ENCODE measurements around the gene C1orf232.

C1orf232 gene

DNA sequence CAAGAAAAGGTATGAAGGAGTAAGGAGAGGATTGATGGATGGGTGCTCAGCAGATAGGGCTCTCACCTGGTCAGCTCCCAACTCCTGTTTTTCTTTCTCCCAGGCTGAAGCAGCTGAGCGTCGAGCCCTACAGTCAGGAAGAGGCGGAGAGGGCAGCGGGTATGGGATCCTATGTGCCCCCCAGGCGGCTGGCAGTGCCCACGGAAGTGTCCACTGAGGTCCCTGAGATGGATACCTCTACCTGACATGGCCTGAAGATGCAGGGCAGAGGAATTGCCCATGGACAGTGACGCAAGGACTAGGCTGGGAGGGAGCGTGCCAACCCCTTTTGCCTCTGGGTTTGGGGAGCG lies 1.7 kb upstream of the C1orf232 start:
- H3K4me1 ChIP-seq (ENCODE audit: insufficient read depth, low read length): peaks cover 30% of the 10 kb centered on the region
- peak overlapping the region; percentile 76 for H2AFZ ChIP-seq (ENCODE audit: low read depth, low read length)
- peaks cover 2% of the 10 kb centered on the region for H3K27me3 ChIP-seq (ENCODE audit: insufficient read depth, low read length)
- peaks cover 3% of the 10 kb centered on the region for H3K36me3 ChIP-seq (ENCODE audit: insufficient read depth, low read length)
- H3K9me3 ChIP-seq (ENCODE audit: low read length): no peaks in the 10 kb centered on the region
- H3K4me3 ChIP-seq (ENCODE audit: low read length): peak overlapping the region; percentile 64

DNA sequence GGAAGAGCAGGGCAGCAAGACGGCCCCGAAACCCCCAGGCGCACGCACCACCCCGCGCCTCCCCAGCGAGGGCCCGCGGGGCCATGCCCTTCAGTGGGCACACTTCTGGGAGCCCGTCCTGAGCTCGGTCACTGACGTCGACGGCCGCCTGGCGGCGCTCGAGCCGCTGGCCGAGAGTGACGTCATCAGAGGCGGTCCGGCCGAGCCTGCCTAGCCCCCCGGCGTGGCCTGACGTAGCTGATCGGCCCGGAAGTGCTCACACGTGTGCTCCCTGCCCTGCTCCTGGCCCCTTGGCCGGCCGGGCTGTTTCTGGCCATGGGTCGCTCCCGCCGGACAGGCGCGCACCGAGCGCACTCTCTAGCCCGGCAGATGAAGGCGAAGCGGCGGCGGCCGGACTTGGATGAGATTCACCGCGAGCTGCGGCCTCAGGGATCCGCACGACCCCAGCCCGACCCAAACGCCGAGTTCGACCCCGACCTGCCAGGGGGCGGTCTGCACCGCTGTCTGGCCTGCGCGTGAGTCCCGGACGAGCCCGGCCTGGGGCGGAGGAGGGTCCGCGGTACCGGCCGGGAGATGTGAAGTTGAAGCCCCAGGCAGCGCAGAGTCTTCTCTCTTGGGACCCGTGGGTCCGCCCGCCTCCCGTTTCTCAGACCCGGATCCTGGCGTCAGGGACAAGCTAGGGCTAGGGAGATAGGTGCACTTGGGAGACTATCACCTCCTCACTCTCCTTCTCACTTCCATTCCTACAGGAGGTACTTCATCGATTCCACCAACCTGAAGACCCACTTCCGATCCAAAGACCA lies 1.1 kb upstream of the C1orf232 start, which contains the start of gene ZNF593:
Gene ZNF593, plus strand, starts transcription at position 240 of the 803 bp plus-strand sequence. Its CDS starts 76 bp downstream, at position 316.
- Histone ChIP-seq H3K36me3 (ENCODE audit: insufficient read depth, low read length) (peaks cover 3% of the 10 kb centered on the region), H3K4me3 (ENCODE audit: low read length) (peak within 1 kb of the TSS; percentile 64), H2AFZ (ENCODE audit: low read depth, low read length) (peak within 1 kb of the TSS; percentile 76), H3K9me3 (ENCODE audit: low read length) (no peaks in the 10 kb centered on the region), H3K4me1 (ENCODE audit: insufficient read depth, low read length) (peaks cover 30% of the 10 kb centered on the region), H3K27me3 (ENCODE audit: insufficient read depth, low read length) (peaks cover 2% of the 10 kb centered on the region)

DNA sequence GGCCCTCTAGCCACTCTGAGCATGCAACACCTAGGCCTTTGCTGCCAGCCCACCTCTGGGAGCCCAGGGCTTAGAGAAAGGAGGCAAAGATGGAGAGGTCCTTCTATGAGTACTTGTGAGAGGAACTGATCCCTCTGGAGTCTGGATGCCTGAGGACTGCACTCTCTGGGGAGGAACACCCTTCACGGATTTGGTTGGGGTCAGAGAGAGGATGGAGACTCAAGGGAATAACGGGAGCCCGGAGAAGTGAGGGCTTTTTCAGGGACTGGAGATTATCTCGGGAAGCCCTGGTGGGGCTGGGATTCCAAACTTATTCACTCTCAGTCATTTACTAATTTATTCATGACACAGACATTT lies 413 bp upstream of the C1orf232 start:
- Histone ChIP-seq H3K36me3 (ENCODE audit: insufficient read depth, low read length) (peaks cover 3% of the 10 kb centered on the region), H3K27me3 (ENCODE audit: insufficient read depth, low read length) (peaks cover 2% of the 10 kb centered on the region), H3K4me3 (ENCODE audit: low read length) (peak overlapping the region; percentile 64), H2AFZ (ENCODE audit: low read depth, low read length) (peak overlapping the region; percentile 76), H3K4me1 (ENCODE audit: insufficient read depth, low read length) (peaks cover 30% of the 10 kb centered on the region), H3K9me3 (ENCODE audit: low read length) (no peaks in the 10 kb centered on the region)

DNA sequence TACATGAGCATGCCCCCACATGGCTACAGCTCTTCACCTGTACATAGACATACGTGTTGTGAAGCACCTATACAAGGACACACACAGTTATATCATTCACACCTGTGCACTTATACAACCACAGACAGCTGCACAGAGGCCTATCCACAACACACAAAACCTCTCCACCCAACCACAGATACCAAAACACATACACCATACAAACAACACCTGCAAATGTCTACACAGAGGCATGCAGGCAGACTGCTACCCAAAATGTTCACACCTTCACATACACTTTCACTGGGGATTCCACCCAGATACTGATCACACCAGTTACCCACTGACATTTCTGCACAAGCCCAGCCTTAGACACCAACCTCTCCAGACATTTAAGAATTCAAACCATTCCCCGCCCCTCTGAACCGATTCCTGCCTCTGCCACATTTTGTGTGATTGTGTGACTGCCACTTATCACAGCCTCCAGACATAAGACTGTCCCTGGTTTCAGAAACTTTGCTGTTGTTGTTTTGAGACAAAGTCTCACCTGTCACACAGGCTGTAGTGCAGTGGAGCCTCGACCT lies 2.0 kb downstream of the C1orf232 start:
- Histone ChIP-seq H3K4me3 (ENCODE audit: low read length) (no peak overlapping the region), H3K9me3 (ENCODE audit: low read length) (no peaks in the 10 kb centered on the region), H3K4me1 (ENCODE audit: insufficient read depth, low read length) (peaks cover 30% of the 10 kb centered on the region), H2AFZ (ENCODE audit: low read depth, low read length) (no peak overlapping the region), H3K36me3 (ENCODE audit: insufficient read depth, low read length) (no peaks in the 10 kb centered on the region), H3K27me3 (ENCODE audit: insufficient read depth, low read length) (peaks cover 2% of the 10 kb centered on the region)

DNA sequence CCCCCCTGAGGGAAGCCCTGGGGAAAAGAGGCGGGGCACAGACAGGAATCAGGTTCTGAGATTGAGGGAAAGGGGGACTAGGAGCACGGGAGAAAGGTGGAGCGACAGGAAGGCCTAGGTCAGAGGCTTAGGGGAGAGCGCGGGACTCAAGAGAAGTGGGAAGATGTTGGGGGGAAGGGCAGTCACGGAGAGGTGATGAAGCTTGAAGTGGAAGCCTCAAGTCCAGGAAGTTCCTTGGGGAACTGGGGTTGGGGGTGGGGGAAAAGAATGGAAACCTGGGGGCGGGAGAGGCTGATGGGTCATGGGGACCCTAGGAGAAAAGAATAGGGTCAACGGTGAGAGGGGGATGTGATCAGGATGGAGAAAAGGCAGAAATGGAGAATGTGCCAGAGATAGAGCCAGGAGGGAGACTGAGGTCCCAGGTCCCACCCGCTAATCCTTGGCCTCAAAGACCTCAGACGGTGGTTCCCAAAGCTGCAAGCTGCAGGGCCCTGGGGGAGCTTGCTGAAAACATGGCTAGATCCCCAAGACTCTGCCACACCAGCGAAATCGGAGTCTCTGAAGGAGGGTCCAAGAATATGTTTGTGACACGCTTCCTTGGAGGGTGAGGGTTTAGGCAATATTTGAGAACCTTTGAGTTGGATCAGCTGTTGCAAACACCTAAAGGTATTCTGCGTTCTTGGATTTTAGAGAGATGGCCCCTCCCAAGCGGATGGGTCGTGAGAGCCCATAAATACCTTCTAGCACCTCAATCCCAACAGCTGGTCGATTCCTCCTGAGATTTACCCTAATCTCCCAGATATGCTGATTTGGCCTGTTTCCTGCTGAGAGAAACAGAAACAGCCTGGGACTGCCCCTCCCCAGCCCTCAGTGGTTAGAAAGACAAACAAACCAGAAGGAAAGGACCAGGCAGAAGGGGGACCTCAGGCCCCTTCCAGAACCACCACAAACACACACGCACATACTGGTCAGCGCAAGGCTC lies 3.6 kb downstream of the C1orf232 start:
- Histone ChIP-seq H2AFZ (ENCODE audit: low read depth, low read length) (no peak overlapping the region), H3K4me1 (ENCODE audit: insufficient read depth, low read length) (peaks cover 18% of the 10 kb centered on the region), H3K36me3 (ENCODE audit: insufficient read depth, low read length) (no peaks in the 10 kb centered on the region), H3K9me3 (ENCODE audit: low read length) (no peaks in the 10 kb centered on the region), H3K4me3 (ENCODE audit: low read length) (no peak overlapping the region), H3K27me3 (ENCODE audit: insufficient read depth, low read length) (peaks cover 2% of the 10 kb centered on the region)

DNA sequence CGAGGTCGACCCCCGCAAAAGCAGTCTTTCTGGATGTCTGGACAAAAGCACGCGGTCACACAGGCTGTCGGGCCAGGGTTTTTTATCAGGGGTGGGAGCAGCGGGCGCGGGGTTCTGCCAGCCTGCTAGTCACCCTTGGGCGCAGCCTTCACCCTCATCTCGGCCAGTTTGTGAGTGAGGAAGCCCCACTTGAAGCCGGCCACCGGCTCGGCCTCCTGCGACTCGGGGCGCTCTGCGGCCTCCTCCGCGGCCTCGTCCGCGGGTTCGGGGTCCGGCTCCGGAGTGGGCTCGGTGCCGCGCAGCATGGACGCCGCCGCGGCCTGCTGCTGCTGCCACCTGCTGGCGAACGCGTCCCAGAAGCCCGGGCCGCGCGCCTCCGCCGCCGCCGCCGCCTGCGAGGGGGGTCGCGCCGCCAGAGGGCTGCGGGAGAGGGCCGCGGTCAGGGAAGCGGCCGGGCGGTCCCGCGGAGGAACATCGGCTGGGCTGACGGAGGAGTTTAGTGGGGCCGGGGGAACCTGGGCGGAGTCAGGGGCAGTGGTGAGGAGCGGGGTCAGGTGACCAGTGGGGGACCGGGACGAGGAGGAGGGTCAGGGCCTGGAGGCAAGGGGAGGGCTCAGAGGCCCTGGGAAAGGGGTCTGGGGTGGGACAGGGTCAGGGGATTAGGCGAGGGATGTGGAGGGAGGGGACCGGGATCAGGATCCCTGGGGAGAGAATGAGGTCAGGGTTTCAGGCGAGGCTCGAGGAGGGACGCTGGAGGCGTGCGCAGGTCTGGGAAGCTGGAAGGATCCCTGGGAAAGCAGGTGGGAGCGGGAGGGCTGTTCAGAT lies 4.5 kb downstream of the C1orf232 start:
- peak overlapping the region; percentile 14 for H3K4me3 ChIP-seq (ENCODE audit: low read length)

DNA sequence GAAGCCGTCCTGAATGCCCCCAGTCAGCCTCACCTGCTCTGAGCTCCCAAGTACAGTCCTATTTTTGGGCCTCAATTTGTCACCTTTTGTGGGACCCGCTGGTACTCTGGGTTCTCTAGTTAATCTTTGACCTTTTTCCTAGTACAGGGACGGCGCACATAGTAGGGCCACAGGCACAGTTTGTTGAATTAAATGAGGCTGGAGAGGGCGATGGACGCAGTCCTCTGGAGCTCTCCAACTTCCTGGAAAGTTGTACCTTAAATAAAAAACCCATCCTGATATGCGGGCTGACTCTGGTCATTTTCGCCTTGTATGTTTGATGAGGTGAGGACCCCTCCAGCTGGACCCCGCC lies 5.1 kb downstream of the C1orf232 start:
- no peaks in the 10 kb centered on the region for H3K9me3 ChIP-seq (ENCODE audit: low read length)
- H3K27me3 ChIP-seq (ENCODE audit: insufficient read depth, low read length): peaks cover 2% of the 10 kb centered on the region
- no peaks in the 10 kb centered on the region for H3K36me3 ChIP-seq (ENCODE audit: insufficient read depth, low read length)
- no peak overlapping the region for H2AFZ ChIP-seq (ENCODE audit: low read depth, low read length)
- H3K4me3 ChIP-seq (ENCODE audit: low read length): no peak overlapping the region
- peaks cover 19% of the 10 kb centered on the region for H3K4me1 ChIP-seq (ENCODE audit: insufficient read depth, low read length)

More for the DNA sequence above, 4.5 kb downstream of the C1orf232 start:
- Histone ChIP-seq H3K27me3 (ENCODE audit: insufficient read depth, low read length) (peaks cover 2% of the 10 kb centered on the region), H3K4me1 (ENCODE audit: insufficient read depth, low read length) (peaks cover 19% of the 10 kb centered on the region), H2AFZ (ENCODE audit: low read depth, low read length) (no peak overlapping the region), H3K36me3 (ENCODE audit: insufficient read depth, low read length) (no peaks in the 10 kb centered on the region), H3K9me3 (ENCODE audit: low read length) (no peaks in the 10 kb centered on the region)

DNA sequence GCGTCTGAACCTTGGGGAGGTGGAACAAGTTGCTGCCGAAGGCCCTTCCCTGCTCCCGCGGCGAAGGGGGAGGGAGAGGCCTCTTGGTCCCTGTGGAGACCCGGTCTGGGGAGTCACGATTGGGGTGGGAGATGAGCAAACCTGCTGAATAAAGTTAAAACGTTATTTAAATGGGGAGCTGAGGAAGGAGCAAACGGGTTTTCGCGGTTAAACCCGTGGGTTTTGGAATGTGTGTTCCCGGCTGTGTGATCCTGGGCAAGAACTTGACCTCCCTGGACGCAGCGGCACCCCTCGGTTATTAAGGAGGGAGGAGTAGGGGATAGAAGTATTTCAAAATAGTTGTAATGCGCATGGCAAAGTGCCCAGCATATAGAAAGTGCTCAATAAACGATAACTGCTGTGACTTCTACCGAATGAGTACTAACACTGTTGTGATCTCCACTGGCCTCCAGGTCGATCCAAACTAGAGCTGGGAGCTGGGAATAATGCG lies 6.5 kb downstream of the C1orf232 start:
- no peak overlapping the region for H3K4me3 ChIP-seq (ENCODE audit: low read length)
- peaks cover 5% of the 10 kb centered on the region for H3K27me3 ChIP-seq (ENCODE audit: insufficient read depth, low read length)
- H3K36me3 ChIP-seq (ENCODE audit: insufficient read depth, low read length): no peaks in the 10 kb centered on the region
- no peaks in the 10 kb centered on the region for H3K9me3 ChIP-seq (ENCODE audit: low read length)
- H2AFZ ChIP-seq (ENCODE audit: low read depth, low read length): no peak overlapping the region
- peaks cover 20% of the 10 kb centered on the region for H3K4me1 ChIP-seq (ENCODE audit: insufficient read depth, low read length)

DNA sequence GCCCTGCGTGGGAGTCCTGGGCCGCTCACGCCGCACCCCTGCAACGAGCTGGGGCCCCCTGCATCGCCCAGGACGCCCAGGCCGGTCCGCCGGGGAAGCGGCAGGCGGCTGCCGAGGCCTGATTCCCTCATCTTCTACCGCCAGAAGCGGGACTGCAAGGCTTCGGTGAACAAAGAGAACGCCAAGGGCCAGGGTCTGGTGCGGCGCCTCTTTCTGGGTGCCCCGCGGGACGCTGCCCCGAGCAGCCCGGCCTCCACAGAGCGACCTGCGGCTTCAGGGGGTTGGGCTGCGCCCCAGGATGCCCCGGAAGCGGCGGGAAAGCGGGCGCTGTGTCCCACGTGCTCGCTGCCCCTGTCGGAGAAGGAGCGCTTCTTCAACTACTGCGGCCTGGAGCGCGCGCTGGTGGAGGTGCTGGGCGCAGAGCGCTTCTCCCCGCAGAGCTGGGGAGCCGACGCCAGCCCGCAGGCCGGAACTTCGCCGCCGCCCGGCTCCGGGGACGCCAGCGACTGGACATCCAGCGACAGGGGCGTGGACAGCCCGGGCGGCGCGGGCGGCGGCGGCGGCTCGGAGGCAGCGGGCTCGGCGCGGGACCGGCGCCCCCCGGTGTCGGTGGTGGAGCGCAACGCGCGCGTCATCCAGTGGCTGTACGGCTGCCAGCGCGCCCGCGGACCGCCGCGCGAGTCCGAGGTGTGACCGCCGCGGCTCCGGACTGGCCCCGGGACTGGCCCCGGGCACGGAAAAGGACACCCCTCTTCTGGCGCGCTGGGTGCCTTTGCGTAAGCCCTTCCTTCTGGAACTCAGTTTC lies 7.1 kb downstream of the C1orf232 start:
- H3K4me3 ChIP-seq (ENCODE audit: low read length): no peak overlapping the region
- H3K4me1 ChIP-seq (ENCODE audit: insufficient read depth, low read length): peaks cover 21% of the 10 kb centered on the region
- H3K27me3 ChIP-seq (ENCODE audit: insufficient read depth, low read length): peaks cover 5% of the 10 kb centered on the region
- no peaks in the 10 kb centered on the region for H3K36me3 ChIP-seq (ENCODE audit: insufficient read depth, low read length)
- no peak overlapping the region for H2AFZ ChIP-seq (ENCODE audit: low read depth, low read length)
- no peaks in the 10 kb centered on the region for H3K9me3 ChIP-seq (ENCODE audit: low read length)

DNA sequence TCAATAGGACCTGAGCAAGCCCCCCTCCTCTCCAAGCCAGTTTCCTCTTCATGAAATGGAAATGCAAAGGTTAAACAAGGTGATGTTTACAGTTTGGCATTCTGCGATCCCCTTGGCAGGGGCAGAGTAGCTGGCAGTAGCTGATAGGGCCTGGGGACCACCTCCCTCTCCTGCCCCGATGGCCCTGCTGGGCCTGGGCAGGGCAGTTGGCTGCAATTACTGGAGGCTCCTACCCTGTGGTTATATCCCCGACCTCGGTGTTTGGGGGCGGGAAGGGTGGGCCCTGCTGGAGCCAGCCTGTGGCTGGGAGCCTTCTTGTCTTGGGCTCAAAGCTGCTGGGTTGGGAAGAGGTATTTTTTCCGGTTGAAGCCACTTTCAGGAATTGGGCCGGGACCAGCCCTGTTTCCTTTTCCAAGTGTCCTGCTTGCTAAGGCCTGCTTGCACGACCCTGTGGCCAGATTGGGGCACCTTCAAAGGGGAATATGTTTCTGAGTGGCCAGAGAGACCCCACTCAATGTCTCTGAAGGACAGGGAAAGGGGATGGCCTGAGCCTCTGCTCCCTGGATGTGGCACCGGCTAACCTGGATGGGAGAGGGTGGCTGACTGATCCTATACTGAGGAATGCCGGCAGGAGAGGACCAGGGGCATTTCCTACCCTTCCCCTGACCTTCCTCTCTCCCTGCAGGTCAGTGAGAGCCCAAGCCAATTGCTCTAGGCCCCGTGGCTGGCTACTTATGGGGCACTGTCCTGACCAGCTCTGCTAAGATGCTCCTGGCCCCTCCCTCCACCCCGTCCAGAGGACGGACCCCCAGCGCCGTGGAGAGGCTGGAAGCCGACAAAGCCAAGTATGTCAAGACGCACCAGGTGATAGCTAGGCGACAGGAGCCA lies 8.0 kb downstream of the C1orf232 start:
- Histone ChIP-seq H2AFZ (ENCODE audit: low read depth, low read length) (no peak overlapping the region), H3K36me3 (ENCODE audit: insufficient read depth, low read length) (no peaks in the 10 kb centered on the region), H3K4me3 (ENCODE audit: low read length) (no peak overlapping the region), H3K9me3 (ENCODE audit: low read length) (no peaks in the 10 kb centered on the region), H3K4me1 (ENCODE audit: insufficient read depth, low read length) (peaks cover 28% of the 10 kb centered on the region), H3K27me3 (ENCODE audit: insufficient read depth, low read length) (peaks cover 7% of the 10 kb centered on the region)

DNA sequence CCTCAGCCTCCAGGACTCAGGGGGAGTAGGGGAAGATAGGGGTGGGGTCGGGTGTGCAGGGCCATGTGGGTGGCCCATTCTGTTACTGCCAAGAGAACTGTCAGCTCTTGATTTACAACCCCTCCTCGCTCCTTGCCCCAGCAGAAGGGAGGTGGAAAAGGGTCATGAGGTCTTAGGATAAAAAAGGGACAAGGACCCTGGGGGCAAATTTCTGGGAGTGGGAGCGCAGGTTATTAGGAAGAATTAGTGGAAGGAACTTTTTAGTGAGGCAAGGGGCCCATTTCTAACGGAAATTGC lies 9.1 kb downstream of the C1orf232 start:
- no peaks in the 10 kb centered on the region for H3K36me3 ChIP-seq (ENCODE audit: insufficient read depth, low read length)
- H3K27me3 ChIP-seq (ENCODE audit: insufficient read depth, low read length): peaks cover 15% of the 10 kb centered on the region
- no peaks in the 10 kb centered on the region for H3K9me3 ChIP-seq (ENCODE audit: low read length)
- H3K4me1 ChIP-seq (ENCODE audit: insufficient read depth, low read length): peaks cover 39% of the 10 kb centered on the region
- no peak overlapping the region for H2AFZ ChIP-seq (ENCODE audit: low read depth, low read length)
- H3K4me3 ChIP-seq (ENCODE audit: low read length): no peak overlapping the region

All from neuron (in vitro differentiated cells).